ENCODE results near the gene SMG1. TPM values are rescaled to one million over a fixed set of nuclear protein-coding genes. Genes with fewer than 3 reads are reported as not detected.

SMG1 gene
- total RNA-seq, 2 donors from 2014 or later, result 100 to 113 TPM

- Histone ChIP-seq H3K9ac (ENCODE audit: extremely low read depth, low read length, poor library complexity, severe bottlenecking) (no peak overlapping the region), H3K4me3 (ENCODE audit: low read length) (no peak overlapping the region), H3K27ac (ENCODE audit: low read depth, low read length) (no peak overlapping the region), H3K27me3 (ENCODE audit: control insufficient read depth, insufficient read depth, low read length, poor library complexity, severe bottlenecking) (no peaks in the 10 kb centered on the region), H3K9me3 (ENCODE audit: control insufficient read depth, low read length) (no peaks in the 10 kb centered on the region), H3K36me3 (ENCODE audit: control insufficient read depth, insufficient read depth, low read length) (peaks cover 93% of the 10 kb centered on the region), H3K4me1 (ENCODE audit: control insufficient read depth, insufficient read depth, low read length) (no peaks in the 10 kb centered on the region)
- WGBS, 2 experiments (ENCODE audit: insufficient coverage in 1 of 2, insufficient read length in 1 of 2), result 93% methylated on average over 3 to 5 of the region's 6 CpGs
- Mint-ChIP-seq H3K4me1 (no peaks in the 10 kb centered on the region), H3K36me3 (ENCODE audit: low read depth) (peaks cover 84% of the 10 kb centered on the region), H3K9me3 (no peaks in the 10 kb centered on the region), H3K27me3 (ENCODE audit: insufficient read depth) (no peaks in the 10 kb centered on the region), H3K27ac (peak overlapping the region; percentile 75), H3K4me3 (no peak overlapping the region)
- DNase-seq, result no peak
- TF ChIP-seq CTCF (conservative IDR thresholded peaks at IDR 0.05), result no peak
Measured at GRCh38 chr16:18839555-18839954, 86.7 kb downstream of the SMG1 start.

GRCh38 chr16:18836702-18837101 lies 89.5 kb downstream of the SMG1 start:
- Mint-ChIP-seq H3K9me3 (no peaks in the 10 kb centered on the region), H3K36me3 (ENCODE audit: low read depth) (peaks cover 82% of the 10 kb centered on the region), H3K4me3 (no peak overlapping the region), H3K27me3 (ENCODE audit: insufficient read depth) (no peaks in the 10 kb centered on the region), H3K27ac (peak overlapping the region; percentile 64), H3K4me1 (no peaks in the 10 kb centered on the region)
- H3K4me3 ChIP-seq (ENCODE audit: low read length), result no peak overlapping the region
- no peak overlapping the region for H3K27ac ChIP-seq (ENCODE audit: low read depth, low read length)
- peaks cover 5% of the 10 kb centered on the region for H3K4me1 ChIP-seq (ENCODE audit: control insufficient read depth, insufficient read depth, low read length)
- peaks cover 98% of the 10 kb centered on the region for H3K36me3 ChIP-seq (ENCODE audit: control insufficient read depth, insufficient read depth, low read length)
- no peaks in the 10 kb centered on the region for H3K27me3 ChIP-seq (ENCODE audit: control insufficient read depth, insufficient read depth, low read length, poor library complexity, severe bottlenecking)
- no peak for TF ChIP-seq CTCF (conservative IDR thresholded peaks at IDR 0.05)
- H3K9ac ChIP-seq (ENCODE audit: extremely low read depth, low read length, poor library complexity, severe bottlenecking), result no peak overlapping the region
- no peaks in the 10 kb centered on the region for H3K9me3 ChIP-seq (ENCODE audit: control insufficient read depth, low read length)
- DNase-seq, result no peak

GRCh38 chr16:18834864-18835263 lies 91.3 kb downstream of the SMG1 start:
- Histone ChIP-seq H3K36me3 (ENCODE audit: control insufficient read depth, insufficient read depth, low read length) (peaks cover 95% of the 10 kb centered on the region), H3K27ac (ENCODE audit: low read depth, low read length) (no peak overlapping the region), H3K27me3 (ENCODE audit: control insufficient read depth, insufficient read depth, low read length, poor library complexity, severe bottlenecking) (no peaks in the 10 kb centered on the region), H3K9me3 (ENCODE audit: control insufficient read depth, low read length) (no peaks in the 10 kb centered on the region), H3K9ac (ENCODE audit: extremely low read depth, low read length, poor library complexity, severe bottlenecking) (no peak overlapping the region), H3K4me3 (ENCODE audit: low read length) (no peak overlapping the region), H3K4me1 (ENCODE audit: control insufficient read depth, insufficient read depth, low read length) (peaks cover 5% of the 10 kb centered on the region)
- no peak for DNase-seq
- 94 to 98% methylated on average over 2 to 4 of the region's 4 CpGs for WGBS, 2 experiments (ENCODE audit: insufficient coverage in 1 of 2, insufficient read length in 1 of 2)
- peaks cover 3% of the 10 kb centered on the region for H3K4me1 Mint-ChIP-seq
- peak overlapping the region; percentile 31 for H3K27ac Mint-ChIP-seq
- H3K9me3 Mint-ChIP-seq, result no peaks in the 10 kb centered on the region
- TF ChIP-seq CTCF (conservative IDR thresholded peaks at IDR 0.05), result no peak
- H3K36me3 Mint-ChIP-seq (ENCODE audit: low read depth), result peaks cover 81% of the 10 kb centered on the region
- H3K27me3 Mint-ChIP-seq (ENCODE audit: insufficient read depth), result no peaks in the 10 kb centered on the region
- no peak overlapping the region for H3K4me3 Mint-ChIP-seq

Measured in endodermal cell (in vitro differentiated cells).